ENCODE results near the gene TIMM17A.

TIMM17A gene

GRCh38 chr1:201918343-201918742 is 37.0 kb upstream of the TIMM17A start:
- no peak for TF ChIP-seq CTCF (IDR thresholded peaks at IDR 0.05)
- H3K4me1 ChIP-seq, result peaks cover 10% of the 10 kb centered on the region
- H3K9me3 ChIP-seq (ENCODE audit: control insufficient read depth, low read length), result no peaks in the 10 kb centered on the region
- H3K9ac ChIP-seq, result no peak overlapping the region
- H3K4me3 ChIP-seq (ENCODE audit: low read depth, low read length), result no peak overlapping the region
- H3K4me2 ChIP-seq (ENCODE audit: low read length), result no peak overlapping the region
- no peaks in the 10 kb centered on the region for H3K36me3 ChIP-seq (ENCODE audit: control insufficient read depth, insufficient read depth, low read length)
- H3K79me2 ChIP-seq, result no peaks in the 10 kb centered on the region
- H2AFZ ChIP-seq, result no peak overlapping the region
- H3K27ac ChIP-seq, result no peak overlapping the region
- H3K27me3 ChIP-seq (ENCODE audit: control insufficient read depth, insufficient read depth, low read length), result no peaks in the 10 kb centered on the region

- no peak overlapping the region for H3K9ac ChIP-seq
- H2AFZ ChIP-seq, result no peak overlapping the region
- no peak for TF ChIP-seq CTCF (IDR thresholded peaks at IDR 0.05)
- H3K27me3 ChIP-seq (ENCODE audit: control insufficient read depth, insufficient read depth, low read length), result no peaks in the 10 kb centered on the region
- H3K4me2 ChIP-seq (ENCODE audit: low read length), result no peak overlapping the region
- H3K4me3 ChIP-seq (ENCODE audit: low read depth, low read length), result no peak overlapping the region
- H3K9me3 ChIP-seq (ENCODE audit: control insufficient read depth, low read length), result no peaks in the 10 kb centered on the region
- H3K36me3 ChIP-seq (ENCODE audit: control insufficient read depth, insufficient read depth, low read length), result no peaks in the 10 kb centered on the region
- peaks cover 3% of the 10 kb centered on the region for H3K4me1 ChIP-seq
- H3K27ac ChIP-seq, result no peak overlapping the region
- no peaks in the 10 kb centered on the region for H3K79me2 ChIP-seq
These were observed 33.2 kb upstream of the TIMM17A start for GRCh38 chr1:201921952-201922558.

GRCh38 chr1:201925301-201925567 is 30.1 kb upstream of the TIMM17A start:
- H2AFZ ChIP-seq, result no peak overlapping the region
- H3K27me3 ChIP-seq (ENCODE audit: control insufficient read depth, insufficient read depth, low read length), result no peaks in the 10 kb centered on the region
- H3K79me2 ChIP-seq, result no peaks in the 10 kb centered on the region
- no peaks in the 10 kb centered on the region for H3K9me3 ChIP-seq (ENCODE audit: control insufficient read depth, low read length)
- TF ChIP-seq CTCF (IDR thresholded peaks at IDR 0.05), result no peak
- H3K4me3 ChIP-seq (ENCODE audit: low read depth, low read length), result no peak overlapping the region
- no peaks in the 10 kb centered on the region for H3K36me3 ChIP-seq (ENCODE audit: control insufficient read depth, insufficient read depth, low read length)
- no peak overlapping the region for H3K9ac ChIP-seq
- H3K4me1 ChIP-seq, result no peaks in the 10 kb centered on the region
- H3K4me2 ChIP-seq (ENCODE audit: low read length), result no peak overlapping the region
- H3K27ac ChIP-seq, result no peak overlapping the region

- Histone ChIP-seq H3K27me3 (ENCODE audit: control insufficient read depth, insufficient read depth, low read length) (no peaks in the 10 kb centered on the region), H3K9me3 (ENCODE audit: control insufficient read depth, low read length) (no peaks in the 10 kb centered on the region), H3K79me2 (no peaks in the 10 kb centered on the region), H3K4me3 (ENCODE audit: low read depth, low read length) (no peak overlapping the region), H3K4me2 (ENCODE audit: low read length) (no peak overlapping the region), H3K36me3 (ENCODE audit: control insufficient read depth, insufficient read depth, low read length) (no peaks in the 10 kb centered on the region), H2AFZ (no peak overlapping the region), H3K27ac (no peak overlapping the region), H3K9ac (no peak overlapping the region), H3K4me1 (no peaks in the 10 kb centered on the region)
- no peak for TF ChIP-seq CTCF (IDR thresholded peaks at IDR 0.05)
These were observed 29.2 kb upstream of the TIMM17A start for GRCh38 chr1:201925981-201926645.

GRCh38 chr1:201928266-201928665 is 27.0 kb upstream of the TIMM17A start:
- no peaks in the 10 kb centered on the region for H3K9me3 ChIP-seq (ENCODE audit: control insufficient read depth, low read length)
- H3K9ac ChIP-seq, result no peak overlapping the region
- H3K36me3 ChIP-seq (ENCODE audit: control insufficient read depth, insufficient read depth, low read length), result no peaks in the 10 kb centered on the region
- no peak overlapping the region for H3K27ac ChIP-seq
- no peaks in the 10 kb centered on the region for H3K4me1 ChIP-seq
- no peak overlapping the region for H2AFZ ChIP-seq
- H3K4me3 ChIP-seq (ENCODE audit: low read depth, low read length), result no peak overlapping the region
- TF ChIP-seq CTCF (IDR thresholded peaks at IDR 0.05), result no peak
- H3K79me2 ChIP-seq, result no peaks in the 10 kb centered on the region
- H3K27me3 ChIP-seq (ENCODE audit: control insufficient read depth, insufficient read depth, low read length), result no peaks in the 10 kb centered on the region
- H3K4me2 ChIP-seq (ENCODE audit: low read length), result no peak overlapping the region
